ENCODE data around the gene PPP1R3A. TPM values are rescaled to one million over a fixed set of nuclear protein-coding genes. Genes with fewer than 3 reads are reported as not detected.

The PPP1R3A gene
- total and polyA plus RNA-seq, 2 donors (not counting 1 experiment from before 2014, with no cell fraction given), result not detected

DNA sequence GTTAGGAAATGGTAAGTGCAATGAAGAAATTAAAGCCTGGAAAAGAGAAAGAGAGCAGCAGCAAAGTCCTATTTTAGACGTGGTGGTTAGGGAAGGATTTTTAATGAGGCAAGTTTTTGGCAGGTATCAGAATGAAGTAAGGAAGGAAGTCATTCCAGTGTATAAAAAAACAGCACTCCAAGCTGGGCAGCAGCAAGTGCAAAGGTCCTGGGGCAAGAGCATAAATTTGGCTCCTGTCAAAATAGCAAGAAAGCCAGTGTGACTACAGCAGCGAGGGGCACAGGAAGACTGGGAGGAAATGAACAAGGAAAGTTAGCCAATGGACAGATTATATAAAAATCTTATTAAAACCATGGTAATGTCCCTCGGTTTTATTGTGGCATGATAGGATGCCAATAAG lies 90.2 kb downstream of the PPP1R3A start:
- H3K36me3 ChIP-seq (replicated peaks in 1 of 2; ENCODE audit: control extremely low read depth in 1 of 2, control insufficient read depth in 1 of 2, extremely low read depth in 1 of 2, insufficient read depth in 2 of 2, low read length in 1 of 2), result no peaks in the 10 kb centered on the region
- no peak for ATAC-seq (ENCODE audit: low read depth)
- ChIA-PET POLR2A (no interaction called here), CTCF (no interaction called here)
- H3K9me3 ChIP-seq (ENCODE audit: control extremely low read depth in 1 of 3, control insufficient read depth in 2 of 3, insufficient read depth in 1 of 3, low read length in 2 of 3), result no peaks in the 10 kb centered on the region
- TF ChIP-seq, protein P1, sequence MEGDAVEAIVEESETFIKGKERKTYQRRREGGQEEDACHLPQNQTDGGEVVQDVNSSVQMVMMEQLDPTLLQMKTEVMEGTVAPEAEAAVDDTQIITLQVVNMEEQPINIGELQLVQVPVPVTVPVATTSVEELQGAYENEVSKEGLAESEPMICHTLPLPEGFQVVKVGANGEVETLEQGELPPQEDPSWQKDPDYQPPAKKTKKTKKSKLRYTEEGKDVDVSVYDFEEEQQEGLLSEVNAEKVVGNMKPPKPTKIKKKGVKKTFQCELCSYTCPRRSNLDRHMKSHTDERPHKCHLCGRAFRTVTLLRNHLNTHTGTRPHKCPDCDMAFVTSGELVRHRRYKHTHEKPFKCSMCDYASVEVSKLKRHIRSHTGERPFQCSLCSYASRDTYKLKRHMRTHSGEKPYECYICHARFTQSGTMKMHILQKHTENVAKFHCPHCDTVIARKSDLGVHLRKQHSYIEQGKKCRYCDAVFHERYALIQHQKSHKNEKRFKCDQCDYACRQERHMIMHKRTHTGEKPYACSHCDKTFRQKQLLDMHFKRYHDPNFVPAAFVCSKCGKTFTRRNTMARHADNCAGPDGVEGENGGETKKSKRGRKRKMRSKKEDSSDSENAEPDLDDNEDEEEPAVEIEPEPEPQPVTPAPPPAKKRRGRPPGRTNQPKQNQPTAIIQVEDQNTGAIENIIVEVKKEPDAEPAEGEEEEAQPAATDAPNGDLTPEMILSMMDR (IDR thresholded peaks at IDR 0.05), result no peak
- TF ChIP-seq EZH2 (IDR thresholded peaks at IDR 0.05; ENCODE audit: borderline replicate concordance, insufficient read depth, low read depth, low read length, poor library complexity, severe bottlenecking), result no peak
- no peak overlapping the region for H3K9ac ChIP-seq (ENCODE audit: low read length)
- DNase-seq, result no peak
- no peaks in the 10 kb centered on the region for H3K4me1 Mint-ChIP-seq
- no peaks in the 10 kb centered on the region for H3K79me2 ChIP-seq (ENCODE audit: control insufficient read depth, insufficient read depth, low read length)
- H3K27me3 ChIP-seq (replicated peaks in 1 of 4; ENCODE audit: control extremely low read depth in 1 of 4, control insufficient read depth in 3 of 4, insufficient read depth in 4 of 4, low read length in 3 of 4), result no peaks in the 10 kb centered on the region
- no peaks in the 10 kb centered on the region for H3K27me3 Mint-ChIP-seq
- no peak overlapping the region for H3K27ac Mint-ChIP-seq
- intact Hi-C loops (cut with micrococcal nuclease), result no loop called here
- no peaks in the 10 kb centered on the region for H3K4me1 ChIP-seq (ENCODE audit: control insufficient read depth in 2 of 2, insufficient read depth in 2 of 2, low read length in 2 of 2)
- H3K4me2 ChIP-seq (replicated peaks; ENCODE audit: low read depth, low read length, poor library complexity, severe bottlenecking), result no peak overlapping the region
- H3K9me3 Mint-ChIP-seq (ENCODE audit: insufficient read depth), result no peaks in the 10 kb centered on the region
- no peaks in the 10 kb centered on the region for H4K20me1 ChIP-seq (ENCODE audit: control insufficient read depth, insufficient read depth, low read length, poor library complexity, severe bottlenecking)
- no peak overlapping the region for H3K27ac ChIP-seq (ENCODE audit: low read length in 2 of 2)
- WGBS (ENCODE audit: insufficient coverage), result 72% methylated on average over 2 of the region's 3 CpGs
- H2AFZ ChIP-seq (ENCODE audit: insufficient read depth, low read depth, low read length, poor library complexity, severe bottlenecking), result no peak overlapping the region
- H3K4me3 ChIP-seq (ENCODE audit: control extremely low read depth in 1 of 5, extremely low read depth in 1 of 5, insufficient read depth in 1 of 5, low read depth in 2 of 5, low read length in 4 of 5), result no peak overlapping the region
- H3K4me3 Mint-ChIP-seq, result no peak overlapping the region

All from B cell (primary cell).